Stimulated activated CD8-positive, alpha-beta memory T cell treated with anti-CD3 and anti-CD28 coated beads, Interleukin-15, amount 100 ng/mL, for 1 hour (primary cell): Measurements from ENCODE around the gene C6orf141.
"Not testable (repeated sequence)": the region's sequence is repeated elsewhere in the genome, so short reads cannot be mapped to it uniquely, and the experiment has no call there.

Experiments used
- DNase-seq: peaks from one replicate; pipeline ENCODE4 v3.0.0-alpha.2; 2020; ENCODE audit warnings: low read depth

C6orf141 gene

DNA sequence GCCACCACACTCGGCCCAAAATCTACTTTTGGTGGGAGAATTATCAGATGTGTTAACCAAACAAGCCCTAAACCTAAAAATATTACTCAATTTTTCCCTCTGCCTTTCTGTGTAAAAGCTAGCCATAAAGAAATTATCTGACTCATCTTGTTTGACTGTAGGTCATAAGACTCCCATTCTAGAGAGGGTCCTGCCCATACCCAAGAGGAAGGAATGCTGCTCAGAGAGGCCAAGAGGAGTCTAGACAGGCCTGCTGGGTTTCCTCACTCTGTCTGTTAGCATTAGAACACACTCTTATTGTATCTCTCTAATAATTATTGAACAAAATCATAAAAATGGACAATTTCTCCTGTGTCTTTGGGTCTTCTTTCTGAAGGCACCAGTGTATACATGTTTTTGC is 26.1 kb downstream of the C6orf141 start:
- no peak for DNase-seq

DNA sequence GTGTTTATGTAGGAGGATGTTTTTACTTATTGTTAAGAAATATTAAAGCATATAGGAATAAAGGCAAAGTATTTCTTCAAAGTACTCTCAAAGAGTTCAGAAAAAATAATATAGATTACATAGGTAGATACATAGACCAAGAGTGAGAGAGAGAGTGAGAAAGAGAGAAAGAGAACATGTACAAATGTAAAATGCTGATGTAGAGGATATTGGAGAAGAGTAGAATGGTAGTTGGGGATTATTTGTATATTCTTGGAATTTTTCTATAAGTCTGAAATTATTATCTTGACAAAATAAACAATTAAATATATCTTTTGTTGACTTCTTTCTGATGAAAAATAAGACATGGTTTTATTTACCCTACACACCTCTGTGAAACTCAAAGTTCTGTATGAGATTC is 29.2 kb downstream of the C6orf141 start:
- DNase-seq = no peak

DNA sequence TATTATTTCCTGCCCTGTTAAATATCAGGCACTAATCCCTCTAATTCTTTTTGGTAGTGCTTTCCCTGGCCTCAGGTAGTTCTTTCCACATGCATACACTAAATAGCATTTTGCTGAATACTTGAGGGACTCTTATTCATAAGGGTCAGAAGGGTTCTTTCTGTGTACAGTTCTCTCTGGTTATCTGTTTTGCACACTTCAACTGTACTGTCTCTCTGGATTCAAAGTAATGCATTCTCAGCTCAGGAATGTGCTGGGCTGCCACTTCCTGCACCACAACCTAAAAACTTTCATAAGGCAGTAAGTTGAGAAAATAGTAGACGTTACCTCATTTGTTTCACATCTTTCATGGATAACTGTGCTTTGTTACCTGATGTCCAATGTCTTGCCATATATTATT is 32.1 kb downstream of the C6orf141 start:
- no peak for DNase-seq

DNA sequence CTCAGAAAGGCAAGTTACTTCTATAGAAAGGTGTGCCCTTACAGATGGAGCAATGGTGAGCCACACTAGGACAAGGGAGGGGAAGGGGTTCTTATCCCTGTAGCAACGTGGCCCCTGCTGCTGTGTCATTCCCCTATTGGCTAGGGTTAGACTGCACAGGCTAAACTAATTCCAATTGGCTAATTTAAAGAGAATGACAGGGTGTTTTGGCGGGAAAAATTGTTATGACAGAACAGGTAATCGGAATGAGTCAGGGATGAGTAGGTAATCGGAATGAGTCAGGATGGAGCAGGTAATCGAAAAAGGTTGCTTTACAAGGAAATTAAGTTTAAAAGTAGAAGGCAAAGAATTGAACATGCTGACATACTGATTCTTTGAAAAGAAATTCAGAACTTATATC is 36.8 kb downstream of the C6orf141 start:
- DNase-seq = not testable (repeated sequence)
